Progenitor cell of endocrine pancreas (in vitro differentiated cells): Measurements from ENCODE around the gene DNM3. TPM values are rescaled to one million over a fixed set of nuclear protein-coding genes. Genes with fewer than 3 reads are reported as not detected.

Source experiments
- DNase-seq: peaks from one replicate; pipeline ENCODE4 v3.0.0; 2021; ENCODE audit warnings: low spot score; ENCODE audit not compliant: unreplicated experiment
- H3K27ac Mint-ChIP-seq: 2 replicates; pipeline ENCODE4 v1.8.0; 2021; ENCODE audit warnings: mild to moderate bottlenecking, moderate library complexity, mixed read lengths
- H3K27me3 Mint-ChIP-seq: 2 replicates; pipeline ENCODE4 v1.8.0; 2021; ENCODE audit warnings: mixed read lengths
- H3K36me3 Mint-ChIP-seq: 2 replicates; pipeline ENCODE4 v1.8.0; 2022; ENCODE audit warnings: mixed read lengths; ENCODE audit not compliant: insufficient read depth
- H3K4me1 Mint-ChIP-seq: 2 replicates; pipeline ENCODE4 v1.8.0; 2021; ENCODE audit warnings: low read depth, mixed read lengths
- H3K4me3 Mint-ChIP-seq: 2 replicates; pipeline ENCODE4 v1.8.0; 2021; ENCODE audit warnings: low read depth, mild to moderate bottlenecking, moderate library complexity, mixed read lengths
- H3K9me3 Mint-ChIP-seq: 2 replicates; pipeline ENCODE4 v1.8.0; 2021; ENCODE audit warnings: low read depth, mixed read lengths
- CTCF ChIP-seq: fragments of 200-600 bp; sonication (generic); IDR thresholded peaks from one replicate; pipeline ENCODE4 v1.5.0; 2021; ENCODE audit warnings: antibody characterized with exemption, mild to moderate bottlenecking; ENCODE audit not compliant: unreplicated experiment
- total RNA-seq: library from RNA; stranded (reverse); gene quantifications from 2 replicates; pipeline ENCODE4 v1.2.1, GENCODE V29; 2021

DNM3 gene
- total RNA-seq, 1 donor from 2014 or later: 0.48 TPM

DNA sequence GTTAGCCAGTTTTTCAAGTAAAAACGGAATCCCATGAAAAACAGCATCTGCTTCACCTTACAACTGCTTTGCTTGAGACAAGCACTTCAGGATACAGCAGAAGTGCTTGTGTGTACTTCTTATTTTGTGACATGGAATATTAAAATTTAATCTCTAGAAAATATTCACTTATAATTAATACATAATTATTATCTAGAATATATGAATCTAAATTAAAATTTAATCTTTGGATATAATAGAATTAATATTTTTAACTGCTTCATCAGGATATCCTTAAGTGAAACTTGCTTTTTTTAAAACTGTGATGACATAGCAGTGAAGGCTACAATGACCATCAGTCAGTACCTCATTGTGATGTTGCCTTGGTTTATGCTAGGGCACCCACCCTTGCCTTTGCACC lies 430.8 kb downstream of the DNM3 start:
- no peaks in the 10 kb centered on the region for H3K9me3 Mint-ChIP-seq
- H3K27me3 Mint-ChIP-seq: no peaks in the 10 kb centered on the region
- DNase-seq: no peak
- no peaks in the 10 kb centered on the region for H3K36me3 Mint-ChIP-seq
- no peak for TF ChIP-seq CTCF
- H3K4me1 Mint-ChIP-seq: peaks cover 63% of the 10 kb centered on the region
- H3K4me3 Mint-ChIP-seq: no peak overlapping the region
- no peak overlapping the region for H3K27ac Mint-ChIP-seq

DNA sequence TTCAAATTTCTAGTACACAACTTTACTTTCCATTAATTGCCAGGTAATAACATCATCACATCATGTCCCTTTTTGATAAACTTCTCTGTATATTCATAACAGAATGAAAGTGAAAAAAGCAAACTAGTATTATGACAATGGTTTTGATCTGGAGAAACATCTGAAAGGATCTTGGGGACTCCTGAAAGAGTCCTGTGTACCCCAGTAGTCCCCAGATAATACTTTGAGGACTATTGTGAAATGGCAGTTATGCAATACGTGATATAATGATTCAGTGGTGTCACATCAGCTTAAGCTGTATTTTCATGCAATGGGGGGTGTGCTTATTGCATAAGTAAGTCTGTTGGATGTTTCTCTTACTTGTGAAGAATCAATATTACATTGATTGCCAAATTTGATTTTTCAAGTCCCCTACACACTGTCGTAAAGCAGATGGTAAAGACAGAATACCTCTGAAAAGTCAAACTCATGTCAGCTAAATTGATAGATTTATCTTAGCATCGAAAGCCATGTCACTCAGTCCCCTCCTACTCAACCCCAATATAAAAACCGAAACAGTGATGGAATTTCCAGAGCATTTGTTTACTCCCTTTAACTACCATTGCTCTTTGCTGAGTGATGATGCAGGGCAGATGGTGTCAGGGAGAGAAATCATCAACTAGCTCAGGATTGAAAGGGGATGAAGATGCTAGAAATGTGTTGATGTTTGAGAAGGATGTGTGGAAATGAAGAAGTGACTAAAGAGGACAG lies 432.5 kb downstream of the DNM3 start:
- Mint-ChIP-seq H3K27me3 (no peaks in the 10 kb centered on the region), H3K4me1 (peaks cover 60% of the 10 kb centered on the region), H3K27ac (no peak overlapping the region), H3K4me3 (no peak overlapping the region), H3K9me3 (no peaks in the 10 kb centered on the region), H3K36me3 (no peaks in the 10 kb centered on the region)
- TF ChIP-seq CTCF: no peak
- no peak for DNase-seq

- Mint-ChIP-seq H3K27ac (no peak overlapping the region), H3K4me3 (no peak overlapping the region), H3K9me3 (no peaks in the 10 kb centered on the region), H3K27me3 (no peaks in the 10 kb centered on the region), H3K36me3 (no peaks in the 10 kb centered on the region), H3K4me1 (peaks cover 46% of the 10 kb centered on the region)
- no peak for TF ChIP-seq CTCF
- DNase-seq: no peak
Observed at GRCh38 chr1:172275478-172275877, 434.2 kb downstream of the DNM3 start.

DNA sequence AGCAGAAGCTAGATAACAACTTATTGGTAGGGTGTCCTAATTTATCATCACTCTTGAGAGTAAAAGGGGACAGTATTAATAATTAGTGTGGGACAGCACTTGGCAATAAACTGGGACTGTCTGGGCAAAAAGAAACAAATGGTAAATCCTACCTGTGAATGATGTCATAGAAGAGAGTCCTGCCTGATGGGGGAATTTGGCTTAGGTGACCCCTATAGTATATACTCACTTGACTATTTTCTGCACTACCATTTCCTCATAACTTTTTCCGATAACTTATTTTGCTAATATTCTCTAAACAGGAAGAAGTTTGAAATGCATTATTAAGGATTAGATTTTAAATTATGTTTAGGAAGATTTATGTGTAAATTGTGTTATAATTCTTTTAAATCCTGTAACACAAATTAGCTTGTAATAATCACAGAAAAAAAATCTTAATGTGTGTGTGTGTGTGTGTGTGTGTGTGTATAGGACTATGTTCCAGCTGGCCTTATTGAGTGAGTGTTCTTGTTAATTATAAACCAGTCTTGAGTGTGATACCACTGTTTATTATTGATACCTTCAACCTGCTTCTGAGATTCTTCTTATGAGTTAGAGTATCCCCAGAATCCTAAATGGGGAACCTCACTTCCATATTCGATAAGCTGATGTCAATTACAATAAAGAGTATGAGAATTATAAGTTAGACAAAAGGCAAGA lies 435.0 kb downstream of the DNM3 start:
- Mint-ChIP-seq H3K36me3 (no peaks in the 10 kb centered on the region), H3K4me3 (peak overlapping the region; percentile 24), H3K9me3 (no peaks in the 10 kb centered on the region), H3K27me3 (no peaks in the 10 kb centered on the region), H3K4me1 (peaks cover 40% of the 10 kb centered on the region), H3K27ac (peak overlapping the region; percentile 79)
- TF ChIP-seq CTCF: no peak
- no peak for DNase-seq

DNA sequence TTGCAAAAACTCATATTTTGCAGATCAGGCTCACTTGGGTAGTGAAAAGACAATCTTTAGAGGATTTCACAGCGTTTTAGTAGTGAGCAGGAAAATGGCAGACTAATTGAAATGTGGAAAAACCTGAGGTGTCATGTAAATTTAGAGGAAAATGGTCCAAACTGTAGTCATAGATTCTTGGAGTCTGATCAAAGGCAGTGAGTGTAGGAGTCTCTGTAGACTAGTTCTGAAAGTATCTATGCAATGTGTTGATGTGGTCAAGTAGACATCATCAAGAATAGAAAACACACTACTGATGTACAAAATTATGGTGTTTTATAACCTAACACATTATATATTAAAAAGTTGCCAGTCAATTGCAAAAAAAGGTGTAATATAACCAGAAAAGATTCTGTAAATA lies 436.0 kb downstream of the DNM3 start:
- Mint-ChIP-seq H3K4me3 (no peak overlapping the region), H3K36me3 (no peaks in the 10 kb centered on the region), H3K9me3 (no peaks in the 10 kb centered on the region), H3K27ac (no peak overlapping the region), H3K27me3 (no peaks in the 10 kb centered on the region), H3K4me1 (peaks cover 36% of the 10 kb centered on the region)
- DNase-seq: no peak
- TF ChIP-seq CTCF: no peak
